Measurements from ENCODE around the gene MEIOSIN.

The MEIOSIN gene

DNA sequence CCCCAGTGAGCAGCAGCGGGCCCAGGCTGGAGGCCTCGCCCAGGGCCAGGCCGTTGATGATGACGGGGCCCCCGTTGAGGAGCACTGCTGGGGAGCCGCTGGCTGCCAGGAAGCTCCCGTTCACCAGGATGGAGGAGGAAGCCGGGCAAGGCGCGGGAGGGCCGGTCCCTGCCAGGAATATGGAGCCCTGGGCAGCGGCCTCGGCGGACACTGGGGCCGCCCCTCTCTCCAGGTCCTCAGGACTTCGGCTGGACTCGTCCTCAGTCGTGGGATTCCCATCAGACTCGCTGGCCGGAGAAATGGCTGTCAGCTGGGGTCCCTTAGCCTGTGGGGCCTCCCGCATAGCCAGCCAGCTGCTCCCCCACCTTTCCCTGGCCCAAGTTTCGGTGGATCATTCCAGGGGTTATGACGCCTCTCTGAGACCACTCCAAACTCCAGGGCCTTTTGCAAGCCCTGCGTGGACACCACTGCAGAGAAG, 33.7 kb downstream of the MEIOSIN start:
- TF ChIP-seq, protein P1, sequence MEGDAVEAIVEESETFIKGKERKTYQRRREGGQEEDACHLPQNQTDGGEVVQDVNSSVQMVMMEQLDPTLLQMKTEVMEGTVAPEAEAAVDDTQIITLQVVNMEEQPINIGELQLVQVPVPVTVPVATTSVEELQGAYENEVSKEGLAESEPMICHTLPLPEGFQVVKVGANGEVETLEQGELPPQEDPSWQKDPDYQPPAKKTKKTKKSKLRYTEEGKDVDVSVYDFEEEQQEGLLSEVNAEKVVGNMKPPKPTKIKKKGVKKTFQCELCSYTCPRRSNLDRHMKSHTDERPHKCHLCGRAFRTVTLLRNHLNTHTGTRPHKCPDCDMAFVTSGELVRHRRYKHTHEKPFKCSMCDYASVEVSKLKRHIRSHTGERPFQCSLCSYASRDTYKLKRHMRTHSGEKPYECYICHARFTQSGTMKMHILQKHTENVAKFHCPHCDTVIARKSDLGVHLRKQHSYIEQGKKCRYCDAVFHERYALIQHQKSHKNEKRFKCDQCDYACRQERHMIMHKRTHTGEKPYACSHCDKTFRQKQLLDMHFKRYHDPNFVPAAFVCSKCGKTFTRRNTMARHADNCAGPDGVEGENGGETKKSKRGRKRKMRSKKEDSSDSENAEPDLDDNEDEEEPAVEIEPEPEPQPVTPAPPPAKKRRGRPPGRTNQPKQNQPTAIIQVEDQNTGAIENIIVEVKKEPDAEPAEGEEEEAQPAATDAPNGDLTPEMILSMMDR (IDR thresholded peaks at IDR 0.05): no peak
- no peak for DNase-seq (ENCODE audit: low spot score)

DNA sequence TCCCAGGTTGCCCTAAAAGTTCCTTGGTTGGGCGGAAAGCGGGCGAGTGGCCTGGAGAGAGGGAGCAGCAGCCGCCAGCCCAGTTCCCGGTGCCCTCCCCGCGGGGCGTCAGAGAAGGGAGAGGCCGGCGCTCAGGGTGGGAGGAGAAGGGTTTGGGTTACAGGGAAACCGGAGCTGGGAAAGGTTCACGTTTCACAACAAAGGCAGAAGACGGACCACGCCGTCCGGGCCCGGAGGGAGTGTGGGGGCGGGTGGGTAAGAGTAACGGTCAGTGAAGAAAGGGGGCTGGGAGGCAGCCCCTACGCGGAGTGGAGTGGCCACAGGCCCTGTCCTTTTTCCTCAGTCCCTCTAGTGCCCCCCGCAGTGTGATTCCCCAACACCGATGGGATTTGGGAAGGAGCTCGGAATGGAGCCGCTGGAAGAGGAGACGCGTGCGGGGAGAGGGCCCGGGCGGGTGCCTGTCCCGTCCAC, 34.2 kb downstream of the MEIOSIN start:
- H3K27ac ChIP-seq: peak overlapping the region; percentile 93 to 98
- TF ChIP-seq, protein P1 (IDR thresholded peaks at IDR 0.05): no peak
- H3K4me3 ChIP-seq: peak overlapping the region; percentile 87
- DNase-seq (ENCODE audit: low spot score): peak; percentile 93

More for the DNA sequence above, 33.7 kb downstream of the MEIOSIN start:
- peak overlapping the region; percentile 93 to 98 for H3K27ac ChIP-seq
- peak overlapping the region; percentile 87 for H3K4me3 ChIP-seq

DNA sequence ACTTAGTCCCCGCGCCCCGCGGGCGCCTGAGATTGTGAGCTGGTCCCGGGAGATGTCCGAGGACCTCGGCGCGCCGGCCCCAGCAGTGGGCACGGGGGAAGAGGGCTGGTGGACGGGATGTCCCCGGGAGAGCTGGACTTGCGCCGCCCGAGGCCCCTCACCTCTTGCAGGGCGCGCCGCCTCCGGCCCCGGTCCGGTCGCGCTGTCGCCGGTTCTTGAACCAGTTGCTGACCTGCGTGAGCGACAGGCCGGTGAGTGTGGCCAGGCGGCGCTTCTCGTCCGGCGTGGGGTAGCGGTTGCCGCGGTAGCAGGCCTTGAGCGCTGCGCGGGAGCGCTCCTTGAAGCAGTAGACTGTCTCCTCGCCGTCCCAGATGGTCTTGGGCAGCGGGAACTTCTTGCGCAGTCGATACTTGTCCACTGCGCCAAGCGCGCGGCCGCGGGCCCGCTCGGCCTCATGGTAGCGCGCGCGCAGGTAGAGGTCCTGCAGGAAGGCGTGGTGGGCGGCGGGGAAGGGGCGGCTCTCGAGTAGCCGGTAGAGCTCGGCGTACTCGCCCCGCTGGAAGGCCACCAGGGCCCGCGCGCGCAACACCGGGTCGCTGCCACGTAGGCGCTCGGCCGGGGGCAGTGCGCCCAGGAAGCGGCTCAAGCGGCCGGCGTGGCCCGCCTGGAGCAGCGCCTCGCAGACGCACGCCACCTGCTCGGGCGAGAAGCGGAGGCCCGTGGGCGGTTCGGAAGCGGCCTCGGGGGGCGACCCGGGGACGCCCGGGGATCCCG, 34.8 kb downstream of the MEIOSIN start:
- H3K4me3 ChIP-seq: peak overlapping the region; percentile 87
- TF ChIP-seq, protein P1 (IDR thresholded peaks at IDR 0.05): no peak
- DNase-seq (ENCODE audit: low spot score): no peak
- peak overlapping the region; percentile 93 to 98 for H3K27ac ChIP-seq

DNA sequence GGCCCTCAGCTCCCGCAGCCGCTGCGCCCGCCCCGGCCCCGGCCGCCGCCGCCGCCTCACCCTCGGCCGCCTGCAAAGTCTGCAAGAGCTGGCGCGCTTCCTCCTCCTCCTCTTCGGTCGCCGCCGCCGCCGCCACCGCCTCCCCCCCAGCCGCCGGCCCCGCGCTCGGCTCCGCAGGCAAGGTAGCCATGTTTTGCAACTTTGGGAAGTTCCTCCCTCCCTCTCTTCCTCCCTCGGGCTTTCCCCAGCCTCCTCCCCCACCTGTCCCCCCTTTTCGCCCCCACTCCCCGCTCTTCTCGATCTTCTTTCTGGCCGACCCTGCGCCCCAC, 35.4 kb downstream of the MEIOSIN start:
- peak overlapping the region; percentile 93 to 98 for H3K27ac ChIP-seq
- TF ChIP-seq, protein P1 (IDR thresholded peaks at IDR 0.05): no peak
- no peak for DNase-seq (ENCODE audit: low spot score)
- H3K4me3 ChIP-seq: peak overlapping the region; percentile 87

DNA sequence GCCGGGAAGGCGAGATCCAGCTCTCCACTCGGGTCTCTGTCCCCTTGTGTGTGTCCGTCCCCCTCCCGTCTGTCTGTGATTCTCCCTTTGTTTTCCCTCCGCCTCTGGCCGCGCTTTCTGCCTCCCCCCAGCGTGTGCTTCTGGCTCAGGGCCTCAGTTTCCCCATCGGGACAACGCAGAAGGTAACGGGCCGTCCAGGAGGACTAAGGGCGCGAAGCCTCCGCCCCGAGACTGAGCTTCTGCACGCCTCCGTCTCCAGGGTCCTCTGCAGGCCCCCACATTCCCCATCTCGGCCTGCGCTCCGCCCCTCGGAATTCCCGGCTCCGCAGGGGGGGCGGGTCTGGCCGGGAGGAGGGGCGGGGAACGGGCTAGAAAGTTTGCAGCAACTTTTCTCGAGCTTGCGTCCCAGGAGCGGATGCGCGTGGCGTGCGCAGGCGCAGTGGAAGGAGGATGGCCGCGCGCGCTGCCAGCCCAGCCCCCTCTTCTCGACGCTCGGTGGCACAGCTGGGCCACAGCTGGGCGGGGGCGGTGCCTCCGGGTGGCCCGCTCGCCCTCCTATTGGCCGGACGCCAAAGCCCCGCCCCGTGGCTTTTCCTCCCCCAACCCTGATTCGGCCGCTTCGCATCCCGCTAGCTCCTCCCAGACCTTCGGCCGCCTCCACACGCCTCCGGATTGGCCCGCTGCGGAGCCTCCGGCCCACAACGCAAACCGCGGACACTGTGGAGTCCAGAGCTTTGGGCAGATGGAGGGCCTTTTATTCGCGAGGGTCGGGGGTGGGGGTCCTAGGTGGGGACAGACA, 35.9 kb downstream of the MEIOSIN start, which contains the start of gene SIX5:
Gene SIX5, minus strand, starts transcription at position 269 of the 799 bp plus-strand sequence. CDS start 408 bp downstream, outside the sequence.
- TF ChIP-seq, protein P1 (IDR thresholded peaks at IDR 0.05): no peak

DNA sequence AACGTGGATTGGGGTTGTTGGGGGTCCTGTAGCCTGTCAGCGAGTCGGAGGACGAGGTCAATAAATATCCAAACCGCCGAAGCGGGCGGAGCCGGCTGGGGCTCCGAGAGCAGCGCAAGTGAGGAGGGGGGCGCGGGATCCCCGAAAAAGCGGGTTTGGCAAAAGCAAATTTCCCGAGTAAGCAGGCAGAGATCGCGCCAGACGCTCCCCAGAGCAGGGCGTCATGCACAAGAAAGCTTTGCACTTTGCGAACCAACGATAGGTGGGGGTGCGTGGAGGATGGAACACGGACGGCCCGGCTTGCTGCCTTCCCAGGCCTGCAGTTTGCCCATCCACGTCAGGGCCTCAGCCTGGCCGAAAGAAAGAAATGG, 36.6 kb downstream of the MEIOSIN start:
- TF ChIP-seq, protein P1 (IDR thresholded peaks at IDR 0.05): no peak
- no peak for DNase-seq (ENCODE audit: low spot score)
- H3K27ac ChIP-seq: peak overlapping the region; percentile 93 to 95
- H3K4me3 ChIP-seq: peak overlapping the region; percentile 87

More for the DNA sequence above, 35.9 kb downstream of the MEIOSIN start, which contains the start of gene SIX5:
- Histone ChIP-seq H3K27ac (peak within 1 kb of the TSS; percentile 93 to 98), H3K4me3 (peak within 1 kb of the TSS; percentile 87)
- DNase-seq (ENCODE audit: low spot score): peak; percentile 98

Measured in coronary artery (tissue), 2 donors.